HepG2 (cell line): ENCODE measurements around the gene SFTPA2.

Experiments
- CREB1 ChIP-seq, 2 experiments: fragments of 450-650 bp in 1 of 2; IDR thresholded peaks; 2 replicates each; pipeline ENCODE4 v1.6.1; 2016 to 2017; ENCODE audit warnings: control low read depth in 1 of 2, mild to moderate bottlenecking in 1 of 2, missing compliant biosample characterization in 1 of 2, missing genetic modification characterization in 1 of 2
- MEIS2 ChIP-seq: sonication (generic); formaldehyde crosslinking; IDR thresholded peaks from 2 replicates; pipeline ENCODE4 v1.9.0; 2021; ENCODE audit warnings: mild to moderate bottlenecking, missing genetic modification reagents
- MYNN ChIP-seq: sonication (generic); formaldehyde crosslinking; IDR thresholded peaks from 2 replicates; pipeline ENCODE4 v1.4.0; 2020; ENCODE audit warnings: mild to moderate bottlenecking, low read depth, missing genetic modification reagents
- NFE2L1 ChIP-seq: sonication (generic); formaldehyde crosslinking; IDR thresholded peaks from 2 replicates; pipeline ENCODE4 v1.4.0; 2020; ENCODE audit warnings: missing genetic modification reagents, mild to moderate bottlenecking, borderline replicate concordance
- NR3C1 ChIP-seq: sonication (generic); formaldehyde crosslinking; IDR thresholded peaks from 2 replicates; pipeline ENCODE4 v1.4.0; 2020; ENCODE audit warnings: missing genetic modification reagents
- PAF1 ChIP-seq: IDR thresholded peaks from 2 replicates; pipeline ENCODE4 v1.6.1; 2016; ENCODE audit warnings: missing genetic modification reagents, missing compliant biosample characterization
- RFX5 ChIP-seq: IDR thresholded peaks from 2 replicates; pipeline ENCODE4 v1.6.1; 2011; ENCODE audit warnings: low read depth, low read length, improper control_type of control experiment
- TAF1 ChIP-seq: sonication (generic); formaldehyde crosslinking; IDR thresholded peaks from 2 replicates; pipeline ENCODE4 v1.4.0; 2020; ENCODE audit warnings: missing genetic modification reagents
- ZBTB1 ChIP-seq: sonication (generic); formaldehyde crosslinking; IDR thresholded peaks from 2 replicates; pipeline ENCODE4 v1.4.0; 2020; ENCODE audit warnings: missing genetic modification reagents, borderline replicate concordance
- ZBTB21 ChIP-seq: sonication (generic); formaldehyde crosslinking; IDR thresholded peaks from 2 replicates; pipeline ENCODE4 v1.4.0; 2020; ENCODE audit warnings: missing genetic modification reagents
- ZNF790 ChIP-seq: sonication (generic); formaldehyde crosslinking; IDR thresholded peaks from 2 replicates; pipeline ENCODE4 v1.8.0; 2022; ENCODE audit warnings: missing genetic modification reagents, mild to moderate bottlenecking, borderline replicate concordance
- TF ChIP-seq, protein P1 (sequence below): sonication (generic); formaldehyde crosslinking; IDR thresholded peaks from 2 replicates; pipeline ENCODE4 v1.5.0; 2020; ENCODE audit warnings: mild to moderate bottlenecking, missing genetic modification reagents, moderate library complexity

DNA sequence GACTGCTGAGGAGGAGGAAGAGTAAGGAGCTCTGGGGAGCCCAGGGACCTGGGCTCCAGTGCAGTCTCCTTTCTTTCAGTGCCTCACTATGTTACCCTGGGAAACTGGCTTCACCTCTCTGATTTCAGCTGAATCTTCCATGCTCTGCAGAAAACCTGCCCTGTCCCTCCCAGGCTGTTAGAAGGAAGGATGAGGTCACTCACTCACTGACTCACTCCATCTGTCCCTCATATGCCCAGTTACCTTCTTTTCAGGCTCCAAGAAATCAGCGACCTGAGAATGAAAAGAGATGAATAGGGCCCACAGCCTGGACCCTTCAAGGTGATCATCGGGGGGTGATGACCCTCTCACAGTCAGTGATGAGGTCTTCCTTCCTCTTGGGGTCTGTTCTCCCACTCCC is 481 bp downstream of the SFTPA2 start:
- TF ChIP-seq, protein P1, sequence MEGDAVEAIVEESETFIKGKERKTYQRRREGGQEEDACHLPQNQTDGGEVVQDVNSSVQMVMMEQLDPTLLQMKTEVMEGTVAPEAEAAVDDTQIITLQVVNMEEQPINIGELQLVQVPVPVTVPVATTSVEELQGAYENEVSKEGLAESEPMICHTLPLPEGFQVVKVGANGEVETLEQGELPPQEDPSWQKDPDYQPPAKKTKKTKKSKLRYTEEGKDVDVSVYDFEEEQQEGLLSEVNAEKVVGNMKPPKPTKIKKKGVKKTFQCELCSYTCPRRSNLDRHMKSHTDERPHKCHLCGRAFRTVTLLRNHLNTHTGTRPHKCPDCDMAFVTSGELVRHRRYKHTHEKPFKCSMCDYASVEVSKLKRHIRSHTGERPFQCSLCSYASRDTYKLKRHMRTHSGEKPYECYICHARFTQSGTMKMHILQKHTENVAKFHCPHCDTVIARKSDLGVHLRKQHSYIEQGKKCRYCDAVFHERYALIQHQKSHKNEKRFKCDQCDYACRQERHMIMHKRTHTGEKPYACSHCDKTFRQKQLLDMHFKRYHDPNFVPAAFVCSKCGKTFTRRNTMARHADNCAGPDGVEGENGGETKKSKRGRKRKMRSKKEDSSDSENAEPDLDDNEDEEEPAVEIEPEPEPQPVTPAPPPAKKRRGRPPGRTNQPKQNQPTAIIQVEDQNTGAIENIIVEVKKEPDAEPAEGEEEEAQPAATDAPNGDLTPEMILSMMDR (CRISPR knock-in tag): no peak
- TF ChIP-seq MYNN (CRISPR knock-in tag): no peak
- TF ChIP-seq NR3C1 (CRISPR knock-in tag): no peak
- no peak for TF ChIP-seq PAF1
- TF ChIP-seq ZBTB21 (CRISPR knock-in tag): no peak
- no peak for TF ChIP-seq MEIS2 (CRISPR knock-in tag)
- no peak for TF ChIP-seq ZBTB1
- TF ChIP-seq NFE2L1 (CRISPR knock-in tag): no peak
- no peak for TF ChIP-seq RFX5
- no peak for TF ChIP-seq ZNF790 (CRISPR knock-in tag)
- TF ChIP-seq TAF1 (CRISPR knock-in tag): no peak
- TF ChIP-seq CREB1 (IDR thresholded peaks at IDR 0.05): no peak
- no peak for TF ChIP-seq CREB1 (CRISPR knock-in tag; IDR thresholded peaks at IDR 0.05)
